Stimulated activated naive CD8-positive, alpha-beta T cell treated with anti-CD3 and anti-CD28 coated beads, Interleukin-15, Interleukin-2, amounts not matched to agents 100 U/mL and 50 U/mL, for 24 hours (primary cell): ENCODE measurements around the gene MYLK.

Experiments
- ATAC-seq: fragments of 150-1000 bp; cut with Tn5 transposase; one replicate; pipeline ENCODE4 v1.10.0; 2021
- DNase-seq: peaks from one replicate; pipeline ENCODE4 v3.0.0; 2021

The MYLK gene

DNA sequence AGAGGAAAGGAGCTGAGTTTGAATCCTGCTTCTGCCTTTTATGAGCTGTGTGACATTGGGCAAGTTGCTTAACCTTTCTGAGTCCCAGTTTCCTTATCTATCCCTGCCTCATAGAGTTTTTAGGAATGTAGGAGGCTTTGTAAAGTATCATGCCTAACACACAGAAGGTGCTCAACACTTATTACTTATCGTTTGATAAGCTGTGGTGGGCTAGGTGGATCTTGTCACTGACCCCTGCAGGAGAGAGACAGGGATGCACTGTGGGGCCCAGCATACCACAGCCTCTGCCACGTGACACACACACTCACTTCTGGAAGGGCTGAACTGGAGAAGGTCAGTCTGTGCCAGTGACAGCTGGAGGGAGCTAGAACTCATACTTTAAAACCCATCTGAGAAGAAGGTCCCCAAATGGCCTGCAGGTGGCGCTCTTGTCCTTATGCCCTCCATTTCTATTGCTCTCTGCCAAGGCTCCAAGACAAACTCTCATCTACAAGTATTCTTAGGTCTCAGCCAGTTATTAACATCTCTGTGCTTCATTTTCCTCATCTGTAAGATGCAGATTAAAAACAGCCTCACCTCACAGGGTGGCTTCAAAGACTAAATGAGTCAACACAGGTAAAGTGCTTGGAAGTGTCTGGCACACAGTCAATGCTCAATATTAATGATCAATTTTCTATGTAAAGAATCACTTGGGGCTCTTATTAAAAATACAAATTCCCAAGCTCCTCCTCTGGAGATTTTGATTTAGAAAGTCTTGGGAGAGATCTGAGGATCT, 241.8 kb downstream of the MYLK start:
- DNase-seq = peak; percentile 66
- peak; percentile 85 for ATAC-seq

- ATAC-seq = no peak
Observed at GRCh38 chr3:123641505-123641904, 242.6 kb downstream of the MYLK start.

DNA sequence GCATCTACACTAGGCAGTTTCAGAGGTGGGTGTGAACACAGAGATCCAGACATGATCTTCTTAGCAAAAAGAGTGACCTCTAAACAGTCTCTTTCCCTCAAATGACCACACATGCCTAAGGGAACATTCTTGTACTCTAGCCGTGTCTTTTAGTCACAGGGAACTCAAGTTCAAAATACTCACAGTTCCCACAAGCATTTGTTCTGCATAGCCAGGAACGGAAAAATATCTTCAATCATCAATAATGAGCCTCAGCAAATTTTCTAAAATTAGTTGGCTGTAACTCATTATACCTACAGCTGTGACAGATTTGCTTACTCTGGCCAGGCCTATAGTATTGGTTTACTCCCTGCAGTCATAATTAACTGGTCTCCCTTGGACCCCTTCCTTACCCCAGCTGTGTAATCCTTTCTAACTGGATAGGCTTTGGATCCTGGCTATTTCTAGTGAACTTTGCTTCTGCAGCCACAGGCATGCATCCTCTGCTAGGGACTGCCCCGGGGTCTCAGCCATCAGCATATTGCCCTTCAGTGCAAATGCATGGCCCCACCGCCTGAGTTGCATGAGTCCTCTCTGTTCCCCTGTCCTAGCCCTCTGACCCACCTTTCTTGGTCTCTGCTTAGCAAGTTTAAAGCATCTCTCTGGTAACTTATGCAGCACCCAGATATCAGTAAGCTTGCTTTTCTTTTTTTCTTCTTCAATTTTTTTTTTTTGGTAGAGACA, 243.2 kb downstream of the MYLK start:
- ATAC-seq (no peak), DNase-seq (no peak)

More at GRCh38 chr3:123641505-123641904, 242.6 kb downstream of the MYLK start:
- DNase-seq = no peak

DNA sequence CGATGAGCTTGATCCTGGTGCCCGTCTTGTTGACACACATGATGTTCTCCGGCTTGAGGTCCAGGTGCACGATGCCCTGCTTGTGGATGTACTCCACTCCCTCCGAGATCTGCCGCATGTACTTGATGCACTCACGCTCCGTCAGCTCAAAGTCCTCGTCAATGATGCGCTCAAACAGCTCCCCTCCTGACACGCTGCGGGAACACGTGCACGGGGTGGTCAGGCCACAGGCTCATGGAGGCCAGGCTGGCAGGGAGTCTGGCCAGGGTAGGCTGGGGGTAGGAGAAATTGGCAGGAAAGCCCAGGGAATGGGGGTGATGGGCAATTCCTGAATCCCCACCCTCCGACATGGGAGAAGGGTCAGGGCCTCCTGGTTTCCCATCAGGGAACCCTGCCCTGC, 243.8 kb downstream of the MYLK start:
- no peak for DNase-seq
- no peak for ATAC-seq

- no peak for ATAC-seq
Observed at GRCh38 chr3:123638936-123639689, 245.0 kb downstream of the MYLK start.

DNA sequence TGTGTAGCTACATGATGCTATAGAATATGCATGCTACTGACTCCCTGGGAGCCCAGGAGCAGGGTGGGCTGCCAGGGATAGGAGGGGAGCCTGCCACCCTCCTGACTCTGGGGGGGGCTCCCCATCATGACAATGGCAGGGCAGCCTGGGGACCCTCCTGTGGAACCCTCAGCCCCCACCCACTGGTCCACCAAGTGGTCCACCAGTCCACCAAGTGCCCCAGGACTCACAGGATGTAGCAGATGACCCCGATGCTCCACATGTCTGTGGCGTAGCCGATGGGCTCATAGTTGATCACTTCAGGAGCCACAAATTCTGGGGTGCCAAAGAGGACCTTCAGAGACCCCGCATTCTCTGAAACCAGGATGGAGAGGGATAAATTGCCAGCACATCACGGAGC, 246.3 kb downstream of the MYLK start:
- no peak for DNase-seq

More at GRCh38 chr3:123638936-123639689, 245.0 kb downstream of the MYLK start:
- no peak for DNase-seq

GRCh38 chr3:123637131-123637530, 247.0 kb downstream of the MYLK start:
- ATAC-seq (no peak), DNase-seq (no peak)

More for the DNA sequence above, 246.3 kb downstream of the MYLK start:
- ATAC-seq = no peak

- DNase-seq = no peak
- no peak for ATAC-seq
Observed at GRCh38 chr3:123636431-123636841, 247.7 kb downstream of the MYLK start.

DNA sequence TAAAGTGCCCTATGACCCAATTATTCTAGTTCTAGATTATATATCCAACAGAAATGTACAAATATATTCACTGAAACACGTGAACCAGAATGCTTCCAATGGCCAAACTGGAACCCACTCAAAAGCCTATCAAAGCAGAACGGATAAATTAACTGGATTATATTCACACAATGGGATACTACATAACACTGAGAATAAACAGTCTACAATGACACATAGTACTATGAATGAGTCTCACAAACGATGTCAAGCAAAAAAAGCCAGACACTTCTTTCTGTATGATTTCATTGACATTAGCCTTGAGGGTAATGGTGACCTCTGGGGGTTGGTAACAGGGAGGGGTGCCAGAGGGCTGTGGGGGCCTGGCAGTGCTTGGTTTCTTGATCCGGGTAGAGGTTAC, 248.4 kb downstream of the MYLK start:
- no peak for ATAC-seq
- no peak for DNase-seq

DNA sequence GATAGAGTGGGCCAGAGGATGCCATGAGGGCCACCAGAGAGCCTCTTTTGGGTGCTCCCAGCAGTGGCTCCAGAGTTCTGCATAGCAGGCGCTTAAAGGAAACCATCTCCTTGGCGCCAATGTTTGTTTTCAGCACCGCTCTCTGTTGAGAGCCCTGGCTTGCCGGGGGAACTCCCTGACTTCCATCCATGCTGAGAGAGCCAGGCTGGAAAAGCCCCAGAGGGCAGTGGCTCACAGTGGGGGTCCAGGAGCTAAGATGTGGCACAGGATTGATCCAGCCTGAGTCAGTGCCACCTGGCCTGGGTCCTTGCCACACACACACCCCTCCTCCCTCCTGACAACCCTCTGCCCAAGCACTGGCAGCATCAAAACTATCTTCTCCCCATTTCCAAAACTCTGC, 248.9 kb downstream of the MYLK start:
- DNase-seq = no peak
- ATAC-seq = no peak

DNA sequence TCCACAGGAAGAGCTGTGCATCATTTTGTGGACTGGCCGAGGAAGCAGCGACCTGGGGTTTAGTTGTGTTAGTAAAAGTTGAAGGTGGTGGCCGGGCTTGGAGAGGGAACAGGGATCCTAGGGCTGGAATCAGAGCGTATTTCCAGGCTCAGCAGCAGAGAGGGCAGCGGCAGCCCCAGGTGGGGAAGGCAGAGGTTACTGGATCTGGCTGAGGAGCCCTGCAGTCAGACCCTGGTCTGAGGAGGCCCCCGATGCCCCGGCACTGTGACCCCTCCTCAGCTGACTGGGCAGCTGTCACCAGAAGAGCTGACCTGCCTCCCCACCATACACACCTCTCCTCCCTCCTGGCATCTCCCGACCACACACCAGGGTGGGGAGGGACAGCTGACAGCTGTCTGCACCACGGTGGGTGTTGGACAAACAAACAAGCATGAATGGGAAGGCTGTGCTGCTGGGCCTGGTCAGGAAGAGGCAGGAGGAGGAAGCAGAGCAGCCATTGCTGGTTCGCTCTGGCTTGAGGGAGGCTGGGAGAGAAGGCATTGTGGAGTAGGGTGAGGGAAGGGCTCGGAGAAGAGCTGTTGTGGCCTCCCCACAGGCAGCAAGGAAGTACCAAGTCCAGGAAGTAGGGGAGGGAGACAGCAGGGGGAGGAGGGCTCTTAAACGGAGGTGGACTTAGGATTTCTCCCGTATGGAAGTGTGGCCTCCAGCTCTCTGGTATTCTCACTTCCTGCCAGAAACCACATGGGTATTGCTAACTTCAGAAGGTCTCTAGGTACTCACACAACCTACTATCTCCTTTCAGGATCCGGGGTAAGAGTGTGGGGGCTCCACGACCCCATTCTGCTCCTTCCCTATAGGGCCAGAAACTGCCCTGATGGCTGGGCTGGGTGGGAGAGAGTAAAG, 249.7 kb downstream of the MYLK start:
- no peak for ATAC-seq

GRCh38 chr3:123633530-123633929, 250.6 kb downstream of the MYLK start:
- DNase-seq = no peak
- no peak for ATAC-seq

More for the DNA sequence above, 249.7 kb downstream of the MYLK start:
- no peak for DNase-seq

DNA sequence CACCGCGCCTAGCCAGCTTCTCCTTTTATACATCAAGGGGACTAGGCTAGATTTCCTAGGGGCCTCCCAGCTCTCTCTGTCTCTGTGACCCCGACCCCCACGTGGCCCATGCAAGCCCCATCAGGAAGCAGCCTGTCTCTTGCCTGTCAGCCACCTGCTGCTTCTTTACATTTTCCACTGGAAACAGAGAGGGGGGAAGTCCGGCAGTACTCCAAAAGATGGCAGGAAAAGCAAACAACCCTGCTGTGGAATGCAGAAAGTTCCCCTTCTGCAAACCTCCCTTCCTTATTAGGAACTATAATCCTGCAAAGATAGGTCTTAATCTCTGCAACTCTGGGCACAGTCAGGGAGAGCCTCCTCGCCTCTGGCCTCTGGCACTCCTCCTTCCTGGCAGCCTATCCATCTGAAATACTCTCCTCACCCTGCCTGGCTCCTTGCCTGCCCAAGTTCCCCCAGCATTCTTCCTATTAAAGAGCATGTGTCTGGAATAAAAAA, 251.9 kb downstream of the MYLK start:
- ATAC-seq (no peak), DNase-seq (no peak)

- no peak for DNase-seq
- no peak for ATAC-seq
Observed at GRCh38 chr3:123629747-123630047, 254.4 kb downstream of the MYLK start.

- DNase-seq = no peak
- ATAC-seq = no peak
Observed at GRCh38 chr3:123628996-123629746, 255.0 kb downstream of the MYLK start.

DNA sequence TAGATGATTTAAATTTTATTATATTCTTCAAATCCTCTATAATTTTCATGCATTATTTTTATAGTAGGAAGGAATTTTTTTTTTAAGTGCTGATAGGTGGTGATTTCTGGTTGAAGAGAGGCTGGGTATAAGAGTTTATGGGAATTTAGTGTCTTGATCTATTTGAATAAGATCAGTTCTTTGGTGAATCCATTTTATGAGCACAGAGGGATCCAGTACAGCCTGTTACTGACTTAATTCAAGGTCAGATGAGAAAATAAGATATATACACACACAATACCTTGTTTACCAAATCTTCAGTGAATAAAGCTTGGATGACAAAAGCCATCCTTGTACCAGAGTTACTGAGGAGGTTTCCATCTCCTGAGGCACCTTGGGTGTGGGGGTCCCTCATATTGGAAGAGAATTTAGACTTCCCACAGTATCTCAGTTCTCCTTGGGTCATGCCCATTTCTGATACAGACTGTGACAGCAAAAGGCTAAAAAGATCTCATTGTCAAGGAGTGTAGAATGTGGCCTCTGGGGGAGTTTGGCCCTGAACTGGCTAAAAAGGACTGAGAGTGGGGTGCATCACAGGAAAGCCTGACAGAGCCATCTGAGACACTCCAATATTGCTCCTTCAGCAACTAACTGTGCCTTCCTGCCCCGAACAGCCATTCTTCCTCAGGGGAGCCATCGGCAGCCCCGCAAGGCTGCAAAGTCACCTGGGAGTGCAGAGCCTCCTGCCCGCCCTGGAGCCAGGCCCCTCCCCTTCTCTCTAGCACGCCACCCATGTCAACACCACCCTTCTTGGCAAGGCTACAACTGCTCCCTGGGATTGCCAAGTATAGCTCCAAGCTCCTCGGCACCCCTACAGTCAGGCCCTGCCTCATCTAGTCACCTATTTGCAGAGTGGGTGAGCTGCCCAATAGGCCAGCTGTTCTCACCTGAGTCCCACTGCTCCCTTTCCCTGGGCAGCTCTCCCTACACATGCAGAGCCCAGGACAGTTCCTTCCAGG, 256.2 kb downstream of the MYLK start:
- DNase-seq (no peak), ATAC-seq (no peak)

GRCh38 chr3:123626881-123627280, 257.3 kb downstream of the MYLK start:
- no peak for DNase-seq
- no peak for ATAC-seq

- no peak for ATAC-seq
- DNase-seq = no peak
Observed at GRCh38 chr3:123624302-123624701, 259.8 kb downstream of the MYLK start.

GRCh38 chr3:123623346-123623880, 260.7 kb downstream of the MYLK start:
- no peak for ATAC-seq
- DNase-seq = no peak
